ENCODE measurements around the gene PRAME.
"Not testable (repeated sequence)": the region's sequence is repeated elsewhere in the genome, so short reads cannot be mapped to it uniquely, and the experiment has no call there.

PRAME gene

GRCh38 chr22:22584722-22585121, 25.7 kb upstream of the PRAME start:
- H2BK5ac ChIP-seq (ENCODE audit: low read length), result no peak overlapping the region
- H3K9ac ChIP-seq (ENCODE audit: low read length), result no peak overlapping the region
- DNase-seq, result no peak
- H3K18ac ChIP-seq (ENCODE audit: low read length), result no peak overlapping the region
- H2AK5ac ChIP-seq (ENCODE audit: low read length), result no peak overlapping the region
- no peak overlapping the region for H4K8ac ChIP-seq (ENCODE audit: low read depth, low read length)
- H3K4me2 ChIP-seq (ENCODE audit: low read length), result no peak overlapping the region
- H3K36me3 ChIP-seq (ENCODE audit: control insufficient read depth, insufficient read depth, low read length), result no peaks in the 10 kb centered on the region
- H3K23ac ChIP-seq (ENCODE audit: low read length), result no peak overlapping the region
- no peak overlapping the region for H4K5ac ChIP-seq (ENCODE audit: low read length)
- no peaks in the 10 kb centered on the region for H3K4me1 ChIP-seq (ENCODE audit: control insufficient read depth, low read depth, low read length)
- no peak overlapping the region for H2BK15ac ChIP-seq (replicated peaks; ENCODE audit: low read depth)
- no peak overlapping the region for H3K4ac ChIP-seq (ENCODE audit: low read depth, low read length)
- no peak overlapping the region for H3K4me3 ChIP-seq (ENCODE audit: low read length)
- no peaks in the 10 kb centered on the region for H3K79me2 ChIP-seq (ENCODE audit: control insufficient read depth, insufficient read depth, low read length)
- no CpG with 5 or more reads among the region's 3 CpGs for WGBS (ENCODE audit: extremely low coverage, insufficient coverage, low lambda C conversion rate)
- H3K56ac ChIP-seq (ENCODE audit: low read length), result no peak overlapping the region
- no peaks in the 10 kb centered on the region for H3K79me1 ChIP-seq (ENCODE audit: low read length)
- no peak overlapping the region for H3K27ac ChIP-seq (ENCODE audit: low read depth, low read length)
- no peak overlapping the region for H2BK120ac ChIP-seq (ENCODE audit: low read depth, low read length)
- no peaks in the 10 kb centered on the region for H3K27me3 ChIP-seq (ENCODE audit: insufficient read depth, low read length, poor library complexity)

GRCh38 chr22:22583030-22583429, 24.0 kb upstream of the PRAME start:
- Histone ChIP-seq H3K36me3 (ENCODE audit: control insufficient read depth, insufficient read depth, low read length) (no peaks in the 10 kb centered on the region), H3K79me1 (ENCODE audit: low read length) (no peaks in the 10 kb centered on the region), H3K4ac (ENCODE audit: low read depth, low read length) (no peak overlapping the region), H3K56ac (ENCODE audit: low read length) (no peak overlapping the region), H3K27ac (ENCODE audit: low read depth, low read length) (no peak overlapping the region), H3K4me1 (ENCODE audit: control insufficient read depth, low read depth, low read length) (no peaks in the 10 kb centered on the region), H2AK5ac (ENCODE audit: low read length) (no peak overlapping the region), H3K79me2 (ENCODE audit: control insufficient read depth, insufficient read depth, low read length) (no peaks in the 10 kb centered on the region), H2BK5ac (ENCODE audit: low read length) (no peak overlapping the region), H2BK120ac (ENCODE audit: low read depth, low read length) (no peak overlapping the region), H3K4me3 (ENCODE audit: low read length) (no peak overlapping the region), H3K4me2 (ENCODE audit: low read length) (no peak overlapping the region), H3K9ac (ENCODE audit: low read length) (no peak overlapping the region), H3K18ac (ENCODE audit: low read length) (no peak overlapping the region), H3K27me3 (ENCODE audit: insufficient read depth, low read length, poor library complexity) (no peaks in the 10 kb centered on the region), H4K5ac (ENCODE audit: low read length) (no peak overlapping the region), H4K8ac (ENCODE audit: low read depth, low read length) (no peak overlapping the region), H3K23ac (ENCODE audit: low read length) (no peak overlapping the region), H2BK15ac (replicated peaks; ENCODE audit: low read depth) (no peak overlapping the region)
- DNase-seq, result no peak
- no CpG with 5 or more reads among the region's 1 CpG for WGBS (ENCODE audit: extremely low coverage, insufficient coverage, low lambda C conversion rate)

- H3K4me2 ChIP-seq (ENCODE audit: low read length); H3K79me2 ChIP-seq (ENCODE audit: control insufficient read depth, insufficient read depth, low read length); H3K23ac ChIP-seq (ENCODE audit: low read length); H2AK5ac ChIP-seq (ENCODE audit: low read length); H3K4ac ChIP-seq (ENCODE audit: low read depth, low read length); H3K56ac ChIP-seq (ENCODE audit: low read length); H3K79me1 ChIP-seq (ENCODE audit: low read length); H3K18ac ChIP-seq (ENCODE audit: low read length); H4K8ac ChIP-seq (ENCODE audit: low read depth, low read length); H2BK120ac ChIP-seq (ENCODE audit: low read depth, low read length); H3K9ac ChIP-seq (ENCODE audit: low read length); H3K4me3 ChIP-seq (ENCODE audit: low read length); H2BK15ac ChIP-seq (replicated peaks; ENCODE audit: low read depth); H2BK5ac ChIP-seq (ENCODE audit: low read length); H3K27ac ChIP-seq (ENCODE audit: low read depth, low read length); H3K36me3 ChIP-seq (ENCODE audit: control insufficient read depth, insufficient read depth, low read length); H3K27me3 ChIP-seq (ENCODE audit: insufficient read depth, low read length, poor library complexity); DNase-seq; H3K4me1 ChIP-seq (ENCODE audit: control insufficient read depth, low read depth, low read length); H4K5ac ChIP-seq (ENCODE audit: low read length): not testable (repeated sequence)
- WGBS (ENCODE audit: extremely low coverage, insufficient coverage, low lambda C conversion rate), result no CpG with 5 or more reads among the region's 13 CpGs
These were observed 22.5 kb upstream of the PRAME start for GRCh38 chr22:22581524-22581923.

GRCh38 chr22:22579869-22580604, 21.0 kb upstream of the PRAME start:
- Histone ChIP-seq H3K18ac (ENCODE audit: low read length) (no peak overlapping the region), H2AK5ac (ENCODE audit: low read length) (no peak overlapping the region), H3K23ac (ENCODE audit: low read length) (no peak overlapping the region), H3K56ac (ENCODE audit: low read length) (no peak overlapping the region), H3K4me1 (ENCODE audit: control insufficient read depth, low read depth, low read length) (no peaks in the 10 kb centered on the region), H3K4me2 (ENCODE audit: low read length) (no peak overlapping the region), H3K79me1 (ENCODE audit: low read length) (no peaks in the 10 kb centered on the region), H3K79me2 (ENCODE audit: control insufficient read depth, insufficient read depth, low read length) (no peaks in the 10 kb centered on the region), H3K4ac (ENCODE audit: low read depth, low read length) (no peak overlapping the region), H3K27me3 (ENCODE audit: insufficient read depth, low read length, poor library complexity) (no peaks in the 10 kb centered on the region), H3K27ac (ENCODE audit: low read depth, low read length) (no peak overlapping the region), H4K8ac (ENCODE audit: low read depth, low read length) (no peak overlapping the region), H2BK5ac (ENCODE audit: low read length) (no peak overlapping the region), H2BK120ac (ENCODE audit: low read depth, low read length) (no peak overlapping the region), H4K5ac (ENCODE audit: low read length) (no peak overlapping the region), H3K4me3 (ENCODE audit: low read length) (no peak overlapping the region), H3K36me3 (ENCODE audit: control insufficient read depth, insufficient read depth, low read length) (no peaks in the 10 kb centered on the region), H2BK15ac (replicated peaks; ENCODE audit: low read depth) (no peak overlapping the region), H3K9ac (ENCODE audit: low read length) (no peak overlapping the region)
- no peak for DNase-seq
- WGBS (ENCODE audit: extremely low coverage, insufficient coverage, low lambda C conversion rate), result no CpG with 5 or more reads among the region's 7 CpGs

- H2BK15ac ChIP-seq (replicated peaks; ENCODE audit: low read depth), result no peak overlapping the region
- no peaks in the 10 kb centered on the region for H3K79me2 ChIP-seq (ENCODE audit: control insufficient read depth, insufficient read depth, low read length)
- no peak overlapping the region for H3K4me2 ChIP-seq (ENCODE audit: low read length)
- H2BK120ac ChIP-seq (ENCODE audit: low read depth, low read length), result no peak overlapping the region
- no peak overlapping the region for H3K56ac ChIP-seq (ENCODE audit: low read length)
- no peak overlapping the region for H3K9ac ChIP-seq (ENCODE audit: low read length)
- no peaks in the 10 kb centered on the region for H3K4me1 ChIP-seq (ENCODE audit: control insufficient read depth, low read depth, low read length)
- no peaks in the 10 kb centered on the region for H3K27me3 ChIP-seq (ENCODE audit: insufficient read depth, low read length, poor library complexity)
- no peak overlapping the region for H3K18ac ChIP-seq (ENCODE audit: low read length)
- no peaks in the 10 kb centered on the region for H3K36me3 ChIP-seq (ENCODE audit: control insufficient read depth, insufficient read depth, low read length)
- H3K27ac ChIP-seq (ENCODE audit: low read depth, low read length), result no peak overlapping the region
- no peak overlapping the region for H2AK5ac ChIP-seq (ENCODE audit: low read length)
- H3K4ac ChIP-seq (ENCODE audit: low read depth, low read length), result no peak overlapping the region
- H3K4me3 ChIP-seq (ENCODE audit: low read length), result no peak overlapping the region
- DNase-seq, result no peak
- H3K23ac ChIP-seq (ENCODE audit: low read length), result no peak overlapping the region
- H2BK5ac ChIP-seq (ENCODE audit: low read length), result no peak overlapping the region
- no peak overlapping the region for H4K8ac ChIP-seq (ENCODE audit: low read depth, low read length)
- WGBS (ENCODE audit: extremely low coverage, insufficient coverage, low lambda C conversion rate), result no CpG with 5 or more reads among the region's 10 CpGs
- H3K79me1 ChIP-seq (ENCODE audit: low read length), result no peaks in the 10 kb centered on the region
- H4K5ac ChIP-seq (ENCODE audit: low read length), result no peak overlapping the region
These were observed 19.8 kb upstream of the PRAME start for GRCh38 chr22:22578702-22579424.

Measured in mesendoderm (in vitro differentiated cells).